ENCODE results near the gene ANKRD11.

The ANKRD11 gene

DNA sequence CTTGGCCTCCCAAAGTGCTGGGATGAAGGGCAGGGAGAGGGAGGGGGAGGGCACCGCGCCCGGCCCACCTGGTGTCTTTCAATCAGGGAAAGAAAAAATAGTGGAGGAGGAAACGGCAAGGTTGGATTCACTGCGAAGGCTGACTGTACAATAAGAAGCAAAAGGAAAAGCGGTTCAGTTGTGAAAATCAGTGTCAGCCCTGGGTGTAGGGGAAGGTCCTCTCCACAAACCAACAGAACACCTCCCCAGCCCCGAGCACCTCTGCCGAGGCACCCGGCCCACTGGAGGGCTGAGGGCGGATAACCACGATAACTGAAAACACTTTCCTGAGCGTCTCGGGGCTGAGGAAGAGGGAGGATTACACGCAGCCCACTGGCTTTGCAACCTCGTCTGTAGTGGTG lies 16.4 kb upstream of the ANKRD11 start:
- peak; percentile 29 for DNase-seq (ENCODE audit: low spot score)

DNA sequence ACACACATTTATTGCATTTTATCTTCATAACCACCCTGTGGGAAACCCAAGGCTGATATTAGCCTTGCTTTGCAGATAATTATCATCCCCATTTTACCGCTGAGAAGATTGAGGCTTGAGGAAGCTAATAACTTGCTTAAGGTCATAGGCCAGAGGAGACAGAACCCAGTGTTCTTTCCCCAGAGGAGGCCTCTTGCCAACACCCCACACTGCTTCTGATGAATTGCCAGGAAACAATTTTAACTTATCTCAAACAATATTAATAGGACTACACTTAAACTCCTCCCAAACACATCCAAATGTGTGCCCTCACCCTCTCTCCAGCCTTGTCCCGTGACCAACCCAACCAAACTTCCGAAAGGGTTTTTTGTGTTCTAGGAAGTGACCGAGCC lies 15.7 kb upstream of the ANKRD11 start:
- DNase-seq (ENCODE audit: low spot score) = no peak

DNA sequence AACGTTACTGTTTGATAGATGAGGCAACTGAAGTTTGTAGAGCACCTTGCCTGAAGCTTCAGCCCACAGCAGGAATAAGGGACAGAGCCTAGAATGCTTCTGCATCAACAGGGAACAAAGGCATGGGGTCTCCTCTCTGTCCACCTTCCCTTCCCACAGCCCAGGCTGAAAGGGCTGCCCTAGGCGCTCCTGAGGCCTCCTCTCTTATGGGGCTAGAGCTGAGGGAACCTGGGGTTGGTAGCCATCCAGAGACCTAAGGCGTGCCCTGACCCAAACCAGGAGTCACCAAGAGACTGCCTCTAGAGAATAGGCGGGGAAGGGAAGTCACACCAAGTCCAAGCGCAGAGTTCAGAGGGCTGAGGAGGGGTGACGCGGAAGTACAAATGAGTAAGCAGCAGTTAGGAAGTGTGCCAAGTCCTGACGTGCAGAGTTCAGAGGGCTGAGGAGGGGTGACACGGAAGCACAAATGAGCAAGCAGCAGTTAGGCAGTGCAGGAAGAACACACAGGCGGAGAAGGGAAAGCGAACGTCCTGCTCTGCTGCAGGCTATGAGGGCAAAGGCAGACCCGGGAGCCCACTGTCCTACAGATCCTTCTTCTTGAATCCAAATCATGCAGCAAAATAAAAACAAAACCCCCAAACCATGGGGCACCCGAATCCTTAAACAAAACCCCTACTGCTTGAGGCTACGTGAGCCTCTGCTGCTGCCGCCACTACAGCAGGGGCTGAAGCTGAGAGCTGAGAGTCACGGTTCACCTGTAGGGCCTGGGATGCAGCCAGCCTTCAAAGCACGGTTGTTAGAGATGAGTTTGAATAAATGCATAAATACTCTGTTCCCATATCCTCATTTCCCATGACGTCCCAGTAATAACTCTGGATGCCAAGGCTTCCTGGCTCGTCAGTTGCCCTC lies 15.1 kb upstream of the ANKRD11 start:
- peak; percentile 94 for DNase-seq (ENCODE audit: low spot score)

DNA sequence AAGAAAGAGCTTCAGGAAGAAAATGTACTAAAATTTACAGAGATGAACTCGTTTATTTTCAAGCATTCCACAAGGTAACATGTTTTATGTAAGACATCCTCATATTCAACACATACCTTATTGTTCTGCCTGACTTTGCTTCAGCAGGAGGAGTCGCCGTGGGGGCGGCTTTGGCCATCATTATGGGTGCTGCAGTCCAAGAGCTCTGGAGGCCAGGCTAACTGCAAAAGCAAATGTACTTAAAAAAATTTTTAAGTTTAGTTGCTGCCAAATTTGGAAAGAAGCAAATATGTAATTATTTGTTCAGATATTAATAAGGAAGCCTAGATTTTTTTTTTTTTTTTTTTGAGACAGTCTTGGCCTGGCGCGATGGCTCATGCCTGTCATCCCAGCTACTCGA lies 13.7 kb upstream of the ANKRD11 start:
- DNase-seq (ENCODE audit: low spot score) = no peak

DNA sequence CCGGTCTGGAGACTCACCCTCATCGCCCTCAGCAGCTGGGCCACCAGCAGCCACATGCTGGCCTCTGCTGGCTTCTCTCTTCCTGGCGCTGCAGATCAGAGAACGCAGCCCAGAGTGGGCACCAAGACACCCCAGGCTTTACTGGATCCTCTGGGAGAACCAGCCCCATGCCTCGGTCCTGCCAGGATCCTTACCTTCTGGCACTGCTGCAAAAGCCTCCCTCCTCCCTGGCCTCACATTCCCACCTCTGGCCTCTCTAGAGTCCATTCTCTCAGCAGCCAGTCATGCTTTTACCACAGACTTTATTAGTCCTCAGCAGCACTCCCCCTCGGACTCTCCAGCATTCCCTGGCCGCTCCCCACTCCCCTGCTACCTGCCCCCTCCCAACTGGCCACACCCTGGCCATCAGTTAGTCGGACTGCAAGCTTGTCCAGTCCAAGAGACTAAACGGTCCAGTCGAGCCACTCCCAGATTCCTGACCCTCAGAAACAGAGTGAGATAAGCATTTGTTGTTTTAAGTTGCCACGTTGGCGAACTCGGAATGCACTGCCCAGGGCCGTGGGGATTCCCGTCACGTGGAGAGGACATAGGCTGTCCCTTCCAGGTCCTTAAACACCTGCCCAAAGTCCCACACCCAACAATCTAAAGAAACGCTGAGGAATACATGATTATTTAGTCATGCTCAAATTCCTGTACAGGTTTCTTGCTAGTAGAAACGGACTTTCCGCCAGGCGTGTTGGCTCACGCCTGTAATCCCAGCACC lies 11.9 kb upstream of the ANKRD11 start:
- no peak for DNase-seq (ENCODE audit: low spot score)

DNA sequence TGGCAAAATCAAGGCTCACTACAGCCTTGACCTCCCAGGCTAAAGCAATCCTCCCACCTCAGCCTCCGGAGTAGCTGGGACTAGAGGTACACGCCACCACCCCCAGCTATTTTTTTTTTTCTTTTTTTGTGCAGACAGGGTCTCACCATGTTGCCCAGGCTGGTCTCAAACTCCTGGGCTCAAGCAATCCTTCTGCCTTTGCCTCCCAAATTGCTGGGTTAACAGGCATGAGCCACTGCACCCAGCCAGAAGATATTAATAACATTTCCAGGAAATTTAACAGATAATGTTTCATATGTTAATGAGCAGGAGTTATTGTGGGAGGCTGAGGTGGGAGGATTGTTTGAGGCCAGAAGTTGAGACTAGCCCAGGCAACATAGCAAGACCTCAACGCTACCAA lies 9.4 kb upstream of the ANKRD11 start:
- DNase-seq (ENCODE audit: low spot score) = no peak

DNA sequence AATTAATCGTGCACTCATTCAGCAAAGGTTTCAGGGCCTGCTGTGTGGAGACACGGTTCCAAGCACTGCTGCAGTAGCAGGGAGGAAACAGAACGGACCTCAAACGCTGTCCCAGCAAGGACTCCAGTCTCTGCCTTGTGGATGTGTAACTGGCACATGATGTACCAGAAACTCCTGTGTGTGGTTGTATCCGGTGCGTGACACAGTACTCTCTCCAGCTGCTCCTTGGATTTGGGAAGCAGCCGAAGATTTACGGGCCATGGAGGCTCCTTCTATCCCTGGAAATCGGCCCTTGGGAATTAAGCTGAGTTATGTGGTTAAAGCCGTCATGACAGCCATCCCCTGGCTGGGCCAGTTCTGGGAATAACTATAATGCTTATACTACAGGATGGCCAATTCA lies 8.5 kb upstream of the ANKRD11 start:
- DNase-seq (ENCODE audit: low spot score) = no peak

DNA sequence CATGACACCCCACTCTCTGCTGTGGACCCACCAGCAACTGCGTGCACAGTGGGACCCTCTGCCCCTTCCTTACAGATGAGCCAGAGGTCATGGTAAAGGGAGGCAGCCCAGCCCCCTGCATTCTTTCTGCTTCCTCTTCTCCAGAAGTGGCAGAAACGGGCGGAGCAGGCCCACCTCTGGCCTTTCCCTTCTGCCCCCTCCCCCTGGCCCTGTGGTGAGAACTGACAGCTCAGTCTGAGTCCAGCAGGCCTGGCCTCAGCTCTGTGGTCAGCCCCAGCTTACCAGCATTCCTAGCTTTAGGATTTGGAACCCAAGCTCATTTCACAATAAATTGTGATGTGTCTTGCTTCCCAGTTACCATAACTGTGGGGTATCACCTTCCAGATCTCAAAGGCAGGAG lies 4.8 kb upstream of the ANKRD11 start:
- no peak for DNase-seq (ENCODE audit: low spot score)

DNA sequence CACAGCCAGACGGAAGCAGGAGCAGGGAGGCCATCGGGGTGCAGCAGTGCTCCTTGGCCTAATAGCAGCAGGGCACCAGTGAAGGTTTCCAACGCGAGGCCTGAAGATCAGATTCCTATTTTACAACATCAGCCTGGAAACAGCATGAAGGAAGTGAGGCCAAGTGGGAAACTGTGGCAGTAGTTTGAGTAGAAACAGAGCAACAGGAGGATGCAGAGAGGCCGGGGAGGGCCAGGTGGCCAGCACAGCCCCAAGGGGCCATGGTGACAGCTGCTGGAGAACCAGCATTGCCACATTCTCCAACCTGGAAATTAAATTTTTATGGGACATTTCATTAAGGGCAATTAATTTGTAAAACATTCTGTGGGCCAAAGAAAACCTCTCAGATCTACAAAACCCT lies 3.4 kb upstream of the ANKRD11 start:
- DNase-seq (ENCODE audit: low spot score) = no peak

DNA sequence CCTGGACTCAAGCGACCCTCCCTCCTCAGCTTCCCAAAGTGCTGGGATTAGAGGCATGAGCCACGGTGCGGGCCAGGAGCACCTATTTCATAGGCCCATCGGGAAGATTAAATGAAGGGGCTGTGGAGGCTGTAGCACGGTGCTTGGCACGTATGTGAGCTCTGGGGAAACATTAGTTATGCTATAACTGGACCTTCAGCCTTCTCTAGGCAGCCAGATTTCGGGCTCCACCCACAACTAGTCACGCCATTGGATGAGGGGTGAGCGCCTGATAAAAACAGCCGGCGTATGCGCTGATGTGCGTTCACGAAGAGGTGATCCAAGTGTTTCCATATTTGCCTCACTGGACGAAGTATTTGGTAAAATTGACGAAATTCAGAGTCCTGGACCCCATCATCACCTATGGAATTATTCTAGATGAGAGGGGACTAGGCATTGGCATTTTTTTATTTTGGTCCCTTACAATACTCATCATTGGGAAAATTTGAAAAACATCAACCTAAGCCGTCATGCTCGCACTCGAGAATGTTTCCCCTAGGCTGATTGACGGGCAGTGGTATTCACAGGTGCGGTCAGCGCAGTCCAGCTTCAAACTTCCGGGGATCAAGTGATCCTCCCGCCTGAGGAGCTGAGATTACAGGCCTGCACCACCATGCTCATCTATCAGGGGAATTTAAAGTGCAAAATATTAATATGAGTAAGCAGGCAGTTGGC lies 1.8 kb upstream of the ANKRD11 start:
- DNase-seq (ENCODE audit: low spot score) = no peak

DNA sequence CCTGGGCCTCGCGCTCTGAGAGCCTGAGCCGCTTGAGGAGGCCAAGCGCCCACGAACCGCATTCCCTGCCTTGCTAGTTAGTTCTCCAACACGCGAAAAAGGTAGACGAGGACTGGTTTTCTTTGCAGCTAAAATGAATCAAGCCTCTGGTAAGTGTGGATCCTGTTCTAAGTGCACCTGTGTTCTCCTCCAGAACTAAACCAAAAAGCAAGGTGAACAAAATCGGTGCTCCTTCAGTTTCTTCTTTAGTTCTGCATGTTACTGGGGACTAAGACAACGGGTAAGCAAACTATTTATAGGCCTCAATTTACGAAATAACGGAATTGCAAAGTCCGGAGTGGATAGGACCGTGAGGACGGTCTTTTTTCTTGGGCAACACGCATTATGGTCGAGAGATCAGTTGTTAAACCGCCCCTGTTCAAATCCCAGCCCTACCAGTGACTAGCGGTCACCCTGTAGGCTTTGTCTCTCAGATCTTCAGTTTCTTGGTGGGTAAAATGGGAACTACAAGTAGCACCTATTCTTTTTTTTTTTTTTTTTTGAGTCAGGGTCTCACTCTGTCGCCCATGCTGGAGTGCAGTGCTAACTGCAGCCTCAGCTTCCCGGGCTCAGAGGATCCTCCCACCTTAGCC lies 993 bp upstream of the ANKRD11 start:
- no peak for DNase-seq (ENCODE audit: low spot score)

DNA sequence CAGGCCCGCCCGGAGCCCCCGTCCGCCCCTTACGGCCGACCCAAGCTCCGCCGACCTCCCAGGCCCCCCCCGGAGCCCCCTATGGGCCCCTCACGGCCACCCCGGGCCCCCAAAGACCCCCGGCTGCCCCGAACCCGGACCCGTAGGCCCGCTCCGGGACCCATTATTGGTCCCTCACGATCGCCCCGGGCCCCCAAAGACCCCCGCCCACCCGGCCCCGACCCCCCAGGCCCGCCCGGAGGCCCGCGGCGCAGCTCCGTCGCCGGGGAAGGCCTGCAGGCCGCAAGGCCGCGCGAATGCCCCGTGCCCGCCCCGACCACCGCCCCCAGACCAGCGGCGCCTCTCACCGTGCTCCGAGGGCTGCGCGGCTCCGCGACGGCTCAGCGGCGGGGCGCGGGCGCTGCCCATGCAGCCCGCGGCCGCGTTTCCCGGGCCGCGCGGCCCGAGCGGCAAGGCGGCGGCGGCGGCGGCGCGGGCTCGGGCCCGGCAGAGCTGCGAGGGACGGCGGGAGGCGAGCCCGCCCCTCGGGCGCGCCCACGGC lies 393 bp downstream of the ANKRD11 start:
- no peak for DNase-seq (ENCODE audit: low spot score)

DNA sequence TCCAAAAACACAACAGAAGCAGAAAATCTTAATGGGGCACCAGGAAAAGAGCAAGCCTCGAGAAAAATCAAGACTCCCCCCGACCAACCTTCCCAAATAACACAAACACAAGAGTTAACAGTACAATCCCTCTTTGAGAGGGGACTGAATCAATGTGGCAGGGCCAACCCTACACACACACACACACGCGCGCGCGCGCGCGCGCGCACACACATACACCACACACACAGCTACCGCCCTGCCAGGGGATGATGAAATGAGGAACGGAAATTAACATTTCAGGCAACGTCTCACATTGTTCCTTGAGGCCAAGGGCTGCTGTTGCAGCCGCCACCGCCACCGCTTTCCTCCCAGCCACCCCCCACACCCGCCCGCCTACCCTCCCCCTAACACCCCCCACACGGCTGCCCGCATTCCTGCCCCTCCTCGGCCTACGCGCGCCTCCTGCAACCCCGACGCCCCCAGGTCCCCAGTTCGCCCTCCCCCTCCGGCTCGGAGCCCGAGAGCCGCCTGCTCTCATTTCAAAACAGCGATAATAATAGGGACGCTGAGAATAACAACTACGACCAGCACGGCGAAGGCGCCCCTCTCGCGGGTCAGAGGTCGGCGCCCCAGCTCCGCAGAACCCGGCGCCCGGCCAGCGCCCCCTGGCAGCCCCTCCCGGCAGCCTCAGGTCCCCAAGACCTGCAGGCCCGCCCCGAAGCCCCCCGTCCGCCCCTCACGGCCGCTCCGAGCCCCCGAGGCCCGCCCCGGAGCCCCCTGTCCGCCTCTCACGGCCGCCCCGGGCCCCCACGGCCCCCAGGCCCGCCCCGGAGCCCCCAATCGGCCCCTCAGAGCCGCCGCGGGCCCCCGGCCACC lies 1.1 kb downstream of the ANKRD11 start:
- peak; percentile 90 for DNase-seq (ENCODE audit: low spot score)

DNA sequence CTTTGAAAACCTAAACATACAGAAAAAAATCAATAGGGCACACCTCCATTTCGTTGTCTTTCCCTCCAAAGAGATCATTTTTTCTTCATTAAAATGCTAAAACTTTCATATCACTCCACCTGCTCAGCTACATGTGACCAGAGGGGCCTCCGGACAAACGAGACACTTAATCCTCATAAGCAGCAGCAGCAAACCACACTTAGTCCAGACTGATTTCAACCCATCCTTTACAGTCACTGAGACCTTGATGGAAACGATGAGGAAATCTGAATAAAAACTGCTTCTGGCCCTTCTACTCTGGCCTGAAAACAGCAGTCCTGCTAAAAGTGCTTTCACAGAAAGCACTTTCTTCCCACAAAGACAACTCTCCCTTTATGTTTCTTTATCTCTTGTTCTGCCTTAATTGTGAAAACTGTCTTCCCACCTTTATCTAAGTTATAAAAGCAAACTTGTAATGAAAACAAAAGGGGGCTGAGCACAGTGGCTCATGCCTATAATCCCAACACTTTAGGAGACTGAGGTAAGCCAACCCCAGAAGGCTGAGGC lies 4.6 kb downstream of the ANKRD11 start:
- DNase-seq (ENCODE audit: low spot score) = no peak

DNA sequence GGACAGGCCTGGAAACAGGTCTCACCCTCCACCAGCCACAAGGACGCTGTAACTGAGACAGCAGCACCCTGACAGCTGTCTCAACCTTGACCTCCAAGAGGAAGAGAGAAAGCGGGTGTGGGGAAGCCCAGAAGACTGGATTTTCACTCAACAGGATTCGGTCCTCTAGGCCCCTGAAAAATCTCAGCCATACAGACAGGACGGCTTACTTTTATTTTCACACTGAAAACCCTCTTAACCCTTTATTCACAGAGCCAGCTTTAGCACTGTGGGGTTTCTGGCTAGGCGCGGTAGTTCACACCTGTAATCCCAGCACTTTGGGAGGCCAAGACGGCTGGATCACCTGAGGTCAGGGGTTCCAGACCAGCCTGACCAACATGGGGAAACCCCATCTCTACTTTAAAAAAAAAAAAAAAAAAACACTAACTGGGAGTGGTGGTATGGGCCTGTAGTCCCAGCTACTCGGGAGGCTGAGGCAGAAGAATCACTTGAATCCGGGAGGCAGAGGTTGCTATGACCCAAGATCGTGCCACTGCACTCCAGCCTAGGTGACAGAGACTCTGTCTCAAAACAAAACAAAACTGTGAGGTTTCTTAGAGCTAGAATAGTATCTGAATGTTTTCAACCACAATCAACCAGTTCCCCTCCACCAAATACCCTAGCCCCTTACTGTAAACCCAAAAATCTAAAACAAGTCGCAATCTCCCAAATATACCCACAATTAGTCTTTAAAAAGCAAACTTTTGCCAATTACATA lies 5.3 kb downstream of the ANKRD11 start:
- no peak for DNase-seq (ENCODE audit: low spot score)

DNA sequence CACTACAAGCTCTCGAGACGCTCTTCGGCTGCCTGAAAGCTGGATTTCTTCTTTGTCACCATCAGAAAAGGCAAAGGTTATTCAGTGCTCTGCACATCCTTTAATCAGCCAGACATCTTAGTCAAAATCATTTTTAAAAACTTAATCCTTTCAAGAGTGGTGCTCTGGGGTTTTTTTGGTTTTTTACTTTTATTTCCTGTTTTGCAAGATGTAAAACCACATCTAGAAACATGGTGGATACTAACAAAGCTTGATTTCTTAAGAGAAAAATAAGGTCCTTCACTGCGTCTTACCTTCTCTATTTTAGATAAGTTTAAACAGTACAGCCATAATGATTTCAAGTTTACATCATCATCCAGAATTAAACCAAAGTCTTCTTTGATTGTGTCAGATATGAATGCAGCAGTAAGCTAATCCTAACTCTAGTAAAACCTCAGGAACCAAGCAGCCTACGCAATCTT lies 6.3 kb downstream of the ANKRD11 start:
- peak; percentile 70 for DNase-seq (ENCODE audit: low spot score)

DNA sequence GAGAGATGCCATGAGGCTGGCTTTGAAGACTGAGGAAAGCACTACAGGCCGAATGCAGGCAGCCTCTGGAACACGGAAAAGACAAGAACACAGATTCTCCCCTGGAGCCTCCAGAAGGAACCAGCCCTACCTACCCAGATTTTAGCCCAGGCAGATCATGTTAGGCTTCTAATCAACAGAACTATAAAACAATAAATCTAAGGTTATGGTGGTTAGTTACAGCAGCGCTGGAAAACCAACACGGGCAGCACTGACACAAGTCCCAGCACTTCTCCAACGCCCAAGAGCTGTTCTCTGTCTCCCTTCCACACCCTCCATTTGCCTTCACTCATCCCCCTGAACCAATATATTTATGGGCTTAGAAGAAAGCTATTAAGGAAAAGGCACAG lies 7.5 kb downstream of the ANKRD11 start:
- no peak for DNase-seq (ENCODE audit: low spot score)

DNA sequence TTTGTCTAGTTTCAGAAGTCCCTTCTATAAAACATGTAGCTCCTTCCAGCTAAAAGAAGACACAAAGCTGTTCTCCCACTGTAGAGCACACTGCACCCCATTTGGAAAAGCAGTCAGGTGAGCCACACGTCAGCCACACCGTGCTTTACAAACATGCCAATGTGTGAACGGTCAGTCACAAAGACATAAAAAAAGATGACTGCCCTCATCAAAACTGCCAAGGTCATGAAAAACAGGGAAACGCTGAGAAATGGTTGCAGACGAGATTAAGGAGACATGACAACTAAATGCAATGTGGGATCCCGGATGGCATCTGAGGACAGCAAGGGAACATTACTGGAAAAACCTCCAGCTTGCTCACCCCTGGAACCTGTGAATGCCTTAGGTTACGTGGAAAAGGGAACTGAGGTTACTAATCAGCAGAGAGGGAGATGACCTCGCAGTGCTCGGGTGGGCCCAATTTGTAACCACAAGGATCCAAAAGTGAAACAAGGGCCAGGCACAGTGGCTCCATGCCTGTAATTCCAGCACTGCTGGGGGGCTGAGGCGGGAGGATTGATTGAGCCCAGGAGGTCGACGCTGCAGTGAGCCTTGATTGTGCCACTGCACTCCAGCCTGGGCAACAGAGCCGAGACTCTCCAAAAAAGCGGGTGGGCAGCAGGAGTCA lies 8.1 kb downstream of the ANKRD11 start:
- no peak for DNase-seq (ENCODE audit: low spot score)

DNA sequence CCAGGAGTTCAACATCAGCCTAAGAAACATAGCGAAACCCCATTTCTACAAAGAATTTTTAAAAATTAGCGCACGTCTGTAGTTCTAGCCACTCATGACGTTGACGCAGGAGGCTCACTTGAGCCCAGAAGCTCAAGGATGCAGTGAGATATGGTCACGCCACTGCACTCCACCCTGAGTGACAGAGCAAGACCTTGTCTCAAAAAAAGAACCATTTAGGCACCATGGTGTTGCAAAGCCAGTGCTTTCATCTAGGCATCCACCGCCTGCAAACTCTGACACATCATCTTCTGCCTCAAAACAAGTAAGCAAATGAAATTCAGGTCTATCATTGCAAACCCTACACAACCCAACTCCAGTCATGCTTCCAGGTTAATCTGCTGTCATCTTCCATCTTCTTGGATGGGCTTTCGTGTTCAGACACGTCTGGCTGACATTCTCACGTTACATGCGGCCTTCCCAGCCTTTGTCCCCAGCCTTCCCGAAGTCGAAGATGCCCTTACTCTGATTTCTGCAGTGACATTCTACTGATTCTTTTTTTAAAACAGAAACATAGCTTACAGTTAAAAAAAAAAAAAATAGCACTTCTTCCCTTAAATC lies 8.9 kb downstream of the ANKRD11 start:
- no peak for DNase-seq (ENCODE audit: low spot score)
